A673 (cell line): Measurements from ENCODE around the gene MRPL12.

Experiments used
- EZH2 ChIP-seq: fragments of 200-600 bp; sonication (generic); IDR thresholded peaks from 2 replicates; pipeline ENCODE4 v1.6.1; 2017; ENCODE audit warnings: borderline replicate concordance, low read depth, mild to moderate bottlenecking, mixed read lengths, antibody characterized with exemption, low read length; ENCODE audit not compliant: poor library complexity, severe bottlenecking
- TF ChIP-seq, protein P1 (sequence below): fragments of 300-800, 200-600 bp; sonication (generic); conservative IDR thresholded peaks from 2 replicates; pipeline ENCODE4 v1.5.1; 2017; ENCODE audit warnings: low read depth, mild to moderate bottlenecking, antibody characterized with exemption, low read length, moderate library complexity, mixed read lengths

DNA sequence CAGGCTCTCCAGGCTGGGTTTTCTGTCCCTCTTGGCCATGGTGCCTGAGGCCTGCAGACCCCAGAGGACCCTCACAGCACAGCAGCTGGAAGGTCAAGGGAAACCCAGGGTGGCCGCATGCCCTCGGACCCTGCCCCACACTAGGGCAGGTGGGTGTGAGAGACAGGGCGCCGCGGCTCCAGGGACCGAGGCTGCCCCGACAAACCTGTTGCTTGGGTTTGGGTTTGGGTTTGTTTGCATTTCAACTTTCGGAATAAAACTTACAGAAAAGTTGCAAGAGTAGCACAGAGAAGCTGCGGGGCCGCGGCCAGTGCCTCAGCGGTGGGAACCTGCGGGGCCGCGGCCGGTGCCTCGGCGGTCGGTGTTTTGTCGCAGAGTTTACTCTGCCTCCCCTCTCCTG is 11.6 kb upstream of the MRPL12 start:
- TF ChIP-seq, protein P1, sequence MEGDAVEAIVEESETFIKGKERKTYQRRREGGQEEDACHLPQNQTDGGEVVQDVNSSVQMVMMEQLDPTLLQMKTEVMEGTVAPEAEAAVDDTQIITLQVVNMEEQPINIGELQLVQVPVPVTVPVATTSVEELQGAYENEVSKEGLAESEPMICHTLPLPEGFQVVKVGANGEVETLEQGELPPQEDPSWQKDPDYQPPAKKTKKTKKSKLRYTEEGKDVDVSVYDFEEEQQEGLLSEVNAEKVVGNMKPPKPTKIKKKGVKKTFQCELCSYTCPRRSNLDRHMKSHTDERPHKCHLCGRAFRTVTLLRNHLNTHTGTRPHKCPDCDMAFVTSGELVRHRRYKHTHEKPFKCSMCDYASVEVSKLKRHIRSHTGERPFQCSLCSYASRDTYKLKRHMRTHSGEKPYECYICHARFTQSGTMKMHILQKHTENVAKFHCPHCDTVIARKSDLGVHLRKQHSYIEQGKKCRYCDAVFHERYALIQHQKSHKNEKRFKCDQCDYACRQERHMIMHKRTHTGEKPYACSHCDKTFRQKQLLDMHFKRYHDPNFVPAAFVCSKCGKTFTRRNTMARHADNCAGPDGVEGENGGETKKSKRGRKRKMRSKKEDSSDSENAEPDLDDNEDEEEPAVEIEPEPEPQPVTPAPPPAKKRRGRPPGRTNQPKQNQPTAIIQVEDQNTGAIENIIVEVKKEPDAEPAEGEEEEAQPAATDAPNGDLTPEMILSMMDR = no peak
- no peak for TF ChIP-seq EZH2
